LHCN-M2 (cell line): Measurements from ENCODE around the gene COL9A3. TPM values are rescaled to one million over a fixed set of nuclear protein-coding genes. Genes with fewer than 3 reads are reported as not detected.

ENCODE experiments used
- DNase-seq: peaks from one replicate; pipeline ENCODE4 v3.0.0-alpha.2; 2012; ENCODE audit warnings: low read depth
- total RNA-seq: library from RNA; depleted of rRNA; stranded (reverse); fragments of >200 nt; gene quantifications from 2 replicates; pipeline ENCODE4 v1.2.3, GENCODE V29; 2014

Gene COL9A3
- total RNA-seq, 1 experiment from 2014 or later: not detected

GRCh38 chr20:62823688-62824475 is 7.0 kb downstream of the COL9A3 start:
- no peak for DNase-seq

DNA sequence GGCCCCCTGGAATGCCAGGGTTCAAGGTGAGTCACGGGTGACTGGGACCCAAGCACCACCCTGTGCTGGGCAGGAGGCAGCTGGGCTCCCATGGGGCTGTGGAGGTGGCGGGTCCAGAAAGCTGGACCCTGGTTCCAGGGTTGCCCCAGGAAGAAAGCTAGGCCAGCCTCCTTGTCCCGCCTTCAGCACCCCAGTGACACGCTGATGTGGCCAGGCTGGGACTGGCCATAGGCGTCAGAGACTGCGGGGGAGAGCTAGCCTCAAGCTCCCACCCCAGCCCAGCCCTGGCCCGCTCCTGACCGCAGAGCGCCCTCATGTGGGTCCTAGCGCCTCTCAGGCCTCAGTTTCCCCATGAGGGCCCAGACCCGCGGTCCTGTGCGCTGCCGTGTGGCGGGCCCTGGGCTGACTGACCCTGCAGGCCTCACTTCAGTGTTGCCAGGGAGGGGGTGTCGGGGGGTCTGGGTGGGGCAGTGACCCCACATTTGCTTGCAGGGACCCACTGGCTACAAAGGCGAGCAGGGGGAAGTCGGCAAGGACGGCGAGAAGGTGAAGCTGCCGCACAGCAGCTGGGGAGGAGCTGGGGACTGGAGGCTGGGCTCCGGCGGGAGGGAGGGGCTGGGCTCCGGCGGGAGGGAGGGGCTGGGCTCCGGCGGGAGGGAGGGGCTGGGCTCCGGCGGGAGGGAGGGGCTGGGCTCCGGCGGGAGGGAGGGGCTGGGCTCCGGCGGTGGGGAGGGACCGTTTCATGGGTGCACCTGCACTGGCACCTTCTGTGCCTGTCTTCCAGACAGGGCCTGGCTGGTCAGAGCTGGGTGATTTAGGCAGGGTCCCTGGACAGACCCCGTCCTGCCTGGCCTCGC is 7.9 kb downstream of the COL9A3 start:
- DNase-seq: no peak

DNA sequence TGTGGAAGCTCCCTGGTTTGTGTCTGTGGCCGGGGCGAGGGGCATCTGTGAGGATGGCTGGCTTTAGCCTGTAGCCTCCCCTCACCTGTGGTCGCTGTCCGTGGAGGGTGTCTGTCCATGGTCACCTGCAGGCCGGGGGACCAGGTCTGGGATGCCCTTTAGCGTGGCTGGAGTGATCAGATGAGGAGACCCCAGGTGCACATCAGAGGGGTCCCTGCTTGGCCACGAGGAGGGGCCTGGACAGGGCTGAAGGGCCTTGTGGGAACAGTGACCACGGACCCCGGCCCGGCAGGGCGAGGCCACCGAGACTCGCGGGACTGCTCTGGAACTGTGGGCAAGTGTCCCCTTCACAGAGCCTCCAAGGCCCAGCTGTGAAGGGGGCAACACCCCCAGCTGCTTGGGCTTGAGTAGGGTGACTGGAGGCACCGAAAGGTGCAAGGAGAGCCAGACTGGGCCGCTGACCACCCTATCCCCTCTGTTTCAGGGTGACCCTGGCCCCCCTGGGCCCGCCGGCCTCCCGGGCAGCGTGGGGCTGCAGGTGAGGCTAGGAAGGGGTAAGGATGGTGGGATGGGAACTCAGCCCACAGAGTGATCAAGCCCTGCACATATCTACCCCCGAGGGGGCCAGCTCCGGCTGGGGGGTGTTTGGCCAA is 8.6 kb downstream of the COL9A3 start:
- DNase-seq: no peak

- no peak for DNase-seq
Measured at GRCh38 chr20:62825986-62826645, 9.3 kb downstream of the COL9A3 start.

DNA sequence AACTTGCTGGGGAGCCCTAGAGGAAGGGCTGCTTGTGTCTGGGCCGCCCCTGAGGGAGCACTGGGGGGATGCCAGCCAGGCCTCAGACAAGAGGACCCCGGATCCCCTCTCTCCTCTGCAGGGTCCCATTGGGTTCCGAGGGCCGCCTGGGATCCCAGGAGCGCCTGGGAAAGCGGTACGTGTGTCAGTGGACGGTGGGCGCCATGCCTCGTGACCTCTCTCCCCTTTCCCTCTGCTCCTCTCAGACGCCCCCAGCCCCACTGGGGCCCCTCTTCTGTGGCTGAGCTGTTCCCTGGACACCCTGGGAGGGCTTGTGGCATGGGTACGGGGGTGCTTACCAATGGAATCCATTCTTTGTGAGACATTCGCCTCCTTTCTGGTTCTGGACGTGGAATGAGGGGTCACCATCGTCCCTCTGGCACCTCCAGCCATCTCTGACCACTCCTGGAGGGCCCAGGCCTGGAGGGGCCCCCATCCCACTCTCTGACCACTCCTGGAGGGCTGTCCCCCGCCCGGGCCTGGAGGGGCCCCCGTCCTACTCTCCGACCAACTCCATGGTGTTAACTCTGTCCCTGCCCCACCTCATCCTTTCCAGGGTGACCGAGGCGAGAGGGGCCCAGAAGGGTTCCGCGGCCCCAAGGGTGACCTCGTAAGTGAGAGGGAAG is 9.9 kb downstream of the COL9A3 start:
- no peak for DNase-seq

DNA sequence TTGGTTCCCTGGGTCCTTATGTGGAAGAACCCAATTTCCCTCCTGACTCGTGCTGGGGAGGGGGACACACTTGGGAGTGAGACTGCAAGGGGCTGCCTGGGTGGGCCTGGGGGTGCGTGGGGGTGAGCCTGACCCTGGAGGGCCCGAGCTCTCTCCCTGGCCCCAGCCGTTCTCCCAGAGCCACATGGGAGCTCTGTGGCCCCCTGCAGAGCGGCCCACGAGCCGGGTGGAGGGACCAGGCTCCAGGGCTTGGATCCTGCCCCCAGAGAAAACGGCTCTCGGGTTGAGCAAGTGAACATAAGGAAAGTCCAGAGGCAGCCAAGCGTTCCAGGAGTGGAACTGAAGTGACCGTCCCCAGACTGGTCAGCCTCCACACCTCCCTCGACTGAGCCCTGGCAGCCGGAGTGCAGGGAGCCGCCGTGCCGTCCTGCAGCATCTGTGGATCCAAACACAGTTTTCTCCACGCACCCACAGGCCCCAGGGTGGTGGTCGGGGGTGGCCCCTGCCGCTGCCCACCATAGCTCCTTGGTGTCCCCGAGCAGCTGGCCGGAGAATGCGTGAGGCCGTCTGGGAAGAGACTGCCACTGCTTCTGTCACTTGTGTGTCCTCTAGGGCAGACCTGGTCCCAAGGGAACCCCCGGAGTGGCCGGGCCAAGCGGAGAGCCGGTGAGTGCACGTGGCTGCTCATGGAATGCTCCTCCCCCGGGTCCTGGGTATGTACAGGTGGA is 10.6 kb downstream of the COL9A3 start:
- DNase-seq: no peak

DNA sequence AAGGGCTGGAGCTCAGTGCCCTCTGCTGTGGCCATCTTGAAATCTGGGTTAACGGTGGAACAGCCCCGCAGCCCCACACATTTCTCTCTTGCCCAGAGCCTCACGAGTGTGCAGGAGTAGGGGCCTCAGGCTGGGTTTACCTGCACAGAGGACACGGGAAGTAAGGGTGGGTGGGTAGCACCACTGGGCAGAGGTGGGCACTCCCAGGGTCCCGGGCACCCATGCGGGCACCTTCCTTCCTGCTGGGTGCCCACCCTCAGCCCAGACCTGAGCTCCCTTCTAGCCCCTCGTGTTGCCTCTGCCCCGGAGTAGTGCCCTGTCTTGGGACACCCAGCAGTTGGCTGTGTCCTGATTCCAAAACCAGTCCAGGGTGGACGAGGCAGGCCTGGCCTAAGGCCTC is 11.2 kb downstream of the COL9A3 start:
- DNase-seq: no peak

DNA sequence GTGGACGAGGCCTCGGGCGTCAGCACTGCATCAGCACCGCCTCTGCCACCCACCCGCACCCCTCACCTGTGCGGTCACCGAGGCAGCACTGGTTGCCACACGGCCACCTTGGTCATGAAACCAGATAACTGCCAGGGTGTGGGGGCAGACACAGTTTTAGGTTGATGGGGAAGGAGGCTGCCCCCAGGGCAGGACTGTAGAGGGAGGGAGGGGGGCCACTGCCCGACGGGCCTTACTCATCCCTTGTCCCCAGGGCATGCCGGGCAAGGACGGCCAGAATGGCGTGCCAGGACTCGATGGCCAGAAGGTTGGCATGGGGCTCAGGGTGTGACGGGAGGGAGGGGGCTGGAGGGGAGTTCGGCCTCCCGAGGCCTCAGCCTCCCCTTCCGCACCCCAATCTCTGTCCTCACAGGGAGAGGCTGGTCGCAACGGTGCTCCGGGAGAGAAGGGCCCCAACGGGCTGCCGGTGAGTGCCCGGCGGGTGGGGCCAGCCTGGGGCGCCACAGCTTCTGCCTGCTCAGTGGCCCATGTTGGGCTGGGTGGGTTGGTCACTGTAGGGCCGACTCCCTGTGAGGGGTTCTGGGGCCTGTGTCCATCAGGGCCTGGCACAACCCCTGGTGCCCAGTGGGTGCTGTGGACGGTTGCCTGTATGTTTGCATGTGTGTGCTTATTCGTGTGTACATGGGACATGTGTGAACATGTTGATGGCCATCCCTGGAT is 11.8 kb downstream of the COL9A3 start:
- DNase-seq: no peak

- no peak for DNase-seq
Measured at GRCh38 chr20:62829231-62830230, 12.7 kb downstream of the COL9A3 start.

GRCh38 chr20:62830251-62830650 is 13.4 kb downstream of the COL9A3 start:
- no peak for DNase-seq

DNA sequence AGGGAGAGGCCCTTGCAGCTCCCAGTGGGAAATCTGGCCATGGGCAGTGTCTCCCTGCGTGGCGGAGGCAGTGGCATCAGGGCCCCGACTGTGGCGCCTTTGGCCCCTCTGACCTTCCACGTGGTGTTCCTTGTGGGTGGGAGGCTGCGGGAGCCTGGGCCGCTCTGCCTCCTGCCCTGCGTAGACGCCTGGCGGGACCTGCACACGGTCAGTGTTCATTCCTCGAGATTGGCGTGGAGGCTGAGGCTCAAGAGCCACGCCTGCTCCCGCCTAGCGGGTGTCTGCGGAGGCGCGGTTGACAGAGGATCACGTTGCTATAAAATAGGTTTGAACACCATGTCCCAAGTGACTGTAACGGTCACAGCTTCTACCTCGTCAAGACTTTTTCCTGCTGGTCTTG is 14.0 kb downstream of the COL9A3 start:
- DNase-seq: no peak

- DNase-seq: no peak
Measured at GRCh38 chr20:62831361-62831788, 14.5 kb downstream of the COL9A3 start.

DNA sequence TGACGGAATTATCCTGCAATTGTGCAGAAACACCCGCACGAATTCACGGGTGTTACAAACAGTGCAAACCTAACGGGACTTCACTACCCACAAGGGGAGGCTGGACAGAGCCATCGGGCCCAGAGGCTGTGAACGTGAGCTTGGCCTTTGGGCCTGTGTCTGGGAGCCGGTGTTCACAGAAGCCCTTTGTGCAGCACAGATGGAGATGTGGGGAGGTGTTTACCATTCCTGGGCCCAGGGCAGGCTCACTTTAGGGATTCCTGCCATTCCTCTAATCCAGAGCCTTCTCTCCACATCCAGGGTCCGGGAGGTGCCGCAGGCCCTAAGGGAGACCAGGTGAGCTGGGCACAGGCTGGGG is 15.0 kb downstream of the COL9A3 start:
- no peak for DNase-seq

DNA sequence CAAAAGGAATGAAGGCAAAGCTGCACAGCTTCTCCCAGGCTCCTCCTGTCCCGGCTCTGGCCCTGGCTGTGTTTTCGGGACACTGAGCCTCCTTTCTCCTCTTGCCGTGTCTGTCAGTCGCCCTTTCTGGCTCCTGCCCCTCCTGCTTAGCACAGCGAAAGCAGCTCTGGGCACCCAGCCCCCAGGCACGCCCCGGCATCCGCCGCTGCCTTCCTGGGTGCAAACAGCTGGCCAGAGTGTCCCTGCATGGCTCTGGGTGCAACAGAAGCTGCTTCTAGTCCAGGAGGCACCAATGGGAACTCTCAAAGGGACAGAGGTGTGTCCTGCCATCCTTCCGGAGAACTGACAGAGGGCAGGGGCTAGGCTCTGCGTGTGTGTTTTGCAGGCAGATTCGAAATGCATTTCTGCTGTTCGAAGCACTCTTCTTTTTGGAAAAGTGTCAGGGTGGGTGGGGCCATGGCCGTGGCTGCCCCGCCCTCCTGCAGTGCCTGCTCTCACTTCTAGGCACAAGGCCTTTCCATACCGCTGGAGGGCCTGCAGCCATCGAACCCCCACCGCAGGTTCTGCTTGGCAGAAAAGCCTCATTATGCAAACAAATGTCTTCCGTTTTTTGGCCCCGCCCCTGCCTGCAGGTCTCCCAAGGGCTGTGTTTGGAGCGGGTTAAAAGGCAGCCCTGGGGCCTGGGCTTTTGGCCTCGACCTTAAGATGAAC is 15.5 kb downstream of the COL9A3 start:
- DNase-seq: no peak

DNA sequence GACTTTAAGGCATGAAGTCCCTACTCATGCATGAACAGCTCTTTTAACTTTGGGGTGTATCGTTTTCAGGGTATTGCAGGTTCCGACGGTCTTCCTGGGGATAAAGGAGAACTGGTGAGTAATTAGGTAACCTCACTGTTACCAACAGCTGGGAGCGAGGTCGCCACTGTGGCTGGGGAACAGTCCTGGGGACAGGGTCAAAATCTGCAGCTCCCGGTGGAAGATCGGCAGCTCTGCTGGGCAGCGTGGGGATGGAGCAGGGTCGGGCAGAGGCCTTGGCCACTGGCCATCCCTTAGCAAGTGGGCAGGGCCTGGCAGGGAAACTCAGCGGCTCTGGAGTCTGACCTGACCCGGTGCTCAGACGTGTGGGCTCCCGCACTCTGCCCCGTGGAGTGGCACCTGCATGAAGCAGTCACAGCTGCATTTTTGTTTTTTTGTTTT is 16.1 kb downstream of the COL9A3 start:
- DNase-seq: no peak

DNA sequence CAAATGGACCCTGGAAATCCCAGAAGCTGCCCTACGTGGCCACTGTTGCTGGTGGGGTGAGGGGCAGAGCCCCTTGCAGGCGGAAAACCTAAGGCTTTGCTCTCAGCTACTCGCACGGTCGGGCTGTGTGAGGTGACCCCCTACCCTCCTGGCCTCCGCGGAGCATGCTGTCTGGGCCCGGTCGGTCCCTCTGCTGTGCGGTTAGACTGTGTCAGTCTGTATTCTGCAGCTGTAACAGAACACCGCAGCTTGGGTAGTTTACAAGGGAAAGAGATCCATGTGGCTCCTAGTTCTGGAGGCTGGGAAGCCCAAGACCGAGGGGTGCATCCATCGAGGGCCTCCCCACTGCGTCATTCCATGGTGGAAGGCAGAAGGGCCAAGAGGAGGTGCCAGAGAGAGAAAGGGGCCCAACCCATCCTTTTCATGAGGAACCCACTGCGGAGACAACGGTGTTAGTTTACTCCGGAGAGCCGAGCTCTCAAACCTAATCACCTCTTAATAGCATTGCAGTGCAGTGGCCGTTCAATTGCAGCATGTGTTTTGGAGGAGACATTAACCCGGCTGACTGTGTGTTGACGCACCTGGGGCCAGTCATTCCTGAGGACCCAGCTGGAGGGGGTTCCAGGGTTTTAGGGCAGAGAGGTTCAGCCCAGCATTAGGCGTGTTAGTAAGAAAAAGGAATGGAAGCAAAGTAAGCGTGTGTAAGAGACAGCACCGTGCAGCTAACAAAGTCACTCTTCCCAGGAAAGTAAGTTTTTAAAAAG is 18.3 kb downstream of the COL9A3 start:
- DNase-seq: no peak
